OCI-LY7 (cell line): ENCODE measurements around the gene FAM3B.

Experiments
- CTCF ChIP-seq: fragments of 200-600 bp; sonication (generic); conservative IDR thresholded peaks from 2 replicates; pipeline ENCODE4 v1.5.1; 2014; ENCODE audit warnings: mild to moderate bottlenecking, antibody characterized with exemption, low read length, moderate library complexity, mixed read lengths
- EZH2phosphoT487 ChIP-seq: fragments of 200-600 bp; sonication (generic); IDR thresholded peaks from 2 replicates; pipeline ENCODE4 v1.6.1; 2018; ENCODE audit warnings: low read depth, borderline replicate concordance, mild to moderate bottlenecking, mixed run types, antibody characterized with exemption, low read length, moderate library complexity, mixed read lengths

GRCh38 chr21:41387824-41388223, 71.2 kb downstream of the FAM3B start:
- TF ChIP-seq CTCF = no peak
- no peak for TF ChIP-seq EZH2phosphoT487
